ENCODE measurements around the gene VPS13D. TPM values are rescaled to one million over a fixed set of nuclear protein-coding genes. Genes with fewer than 3 reads are reported as not detected.

The VPS13D gene
- total RNA-seq, 2 donors from 2014 or later: 43.1 to 50.6 TPM

GRCh38 chr1:12542138-12542465 is 312.3 kb downstream of the VPS13D start:
- intact Hi-C loops (cut with DNase I): loop anchor here in 1 of 2 donors (10.0 kb wide), 1 partner anchor 137 kb away; no protein-coding TSS in a partner anchor
- DNase-seq (no peak), ATAC-seq (no peak)

- intact Hi-C loops (cut with DNase I): loop anchor here in 1 of 2 donors (10.0 kb wide), 1 partner anchor 138 kb away; no protein-coding TSS in a partner anchor
- DNase-seq: no peak
- no peak for ATAC-seq
Measured at GRCh38 chr1:12542616-12543592, 313.1 kb downstream of the VPS13D start.

DNA sequence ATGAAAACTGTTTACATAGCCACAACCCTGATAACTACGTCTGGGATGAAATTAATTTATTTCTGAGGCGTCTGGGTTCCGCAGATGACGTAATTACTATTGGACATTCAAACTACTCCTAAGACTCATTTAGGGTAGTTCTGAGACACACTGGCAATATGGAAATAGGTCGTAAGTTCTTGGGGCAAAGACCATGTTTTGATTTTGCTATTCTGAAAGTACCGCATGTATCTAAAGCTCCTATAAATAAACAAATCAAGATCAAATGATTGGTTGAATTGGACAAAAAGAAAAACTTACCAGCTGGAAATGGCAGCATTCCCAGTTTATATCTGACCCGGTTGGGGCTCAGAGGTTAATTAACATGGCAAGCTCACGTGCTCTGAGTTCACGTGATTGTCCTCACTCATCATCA is 313.9 kb downstream of the VPS13D start:
- intact Hi-C loops (cut with DNase I): loop anchor here in 1 of 2 donors (10.0 kb wide), 1 partner anchor 139 kb away; no protein-coding TSS in a partner anchor
- no peak for ATAC-seq
- DNase-seq: no peak

DNA sequence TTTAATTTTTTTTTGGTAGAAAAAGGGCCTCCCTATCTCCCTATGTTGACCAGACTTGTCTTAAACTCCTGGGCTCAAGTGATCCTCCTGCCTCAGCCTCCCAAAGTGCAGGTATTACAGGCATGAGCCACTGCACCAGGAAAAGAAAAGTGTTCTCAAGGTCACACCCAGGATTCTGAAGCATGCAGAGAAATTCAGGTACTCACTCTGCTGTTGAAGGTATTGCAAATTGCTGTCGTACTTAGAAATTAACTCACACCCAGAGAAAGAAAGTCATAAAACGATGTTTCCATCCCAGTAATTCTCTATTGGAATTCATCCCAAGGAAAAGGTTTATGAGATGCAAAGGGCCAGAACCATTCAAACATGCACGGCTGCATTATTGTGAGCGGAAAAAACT is 314.5 kb downstream of the VPS13D start:
- DNase-seq: no peak
- intact Hi-C loops (cut with DNase I): loop anchor here in 1 of 2 donors (10.0 kb wide), 1 partner anchor 140 kb away; no protein-coding TSS in a partner anchor
- ATAC-seq: no peak

DNA sequence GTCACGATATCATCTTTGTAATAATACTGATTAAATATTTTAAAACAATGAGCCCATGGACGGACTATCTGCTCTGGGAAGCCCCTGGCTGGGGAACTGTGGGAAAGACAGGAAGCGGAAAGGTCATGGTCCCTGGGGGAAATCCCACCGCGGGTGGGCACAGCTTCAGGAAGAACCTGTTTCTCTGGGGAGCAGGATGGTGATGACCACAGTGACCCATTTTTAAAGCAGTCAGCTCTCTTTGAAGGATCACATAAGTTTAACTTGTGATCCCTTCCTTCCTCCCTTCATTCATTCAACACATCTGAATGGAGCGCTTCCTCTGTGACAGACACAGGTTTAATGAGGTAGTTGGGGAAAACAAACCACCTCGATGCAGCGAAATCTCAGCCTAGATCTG is 315.2 kb downstream of the VPS13D start:
- no peak for DNase-seq
- intact Hi-C loops (cut with DNase I): loop anchor here in 1 of 2 donors (10.0 kb wide), 1 partner anchor 140 kb away; no protein-coding TSS in a partner anchor
- ATAC-seq: no peak

GRCh38 chr1:12546771-12547585 is 317.1 kb downstream of the VPS13D start:
- DNase-seq (peak; percentile 87), ATAC-seq (peak; percentile 51 to 52)
- intact Hi-C loops (cut with DNase I): loop anchor here in 1 of 2 donors (10.0 kb wide), 1 partner anchor 142 kb away; no protein-coding TSS in a partner anchor

- ATAC-seq (no peak), DNase-seq (no peak)
- intact Hi-C loops (cut with DNase I): loop anchor here in 1 of 2 donors (10.0 kb wide), 1 partner anchor 143 kb away; no protein-coding TSS in a partner anchor
Measured at GRCh38 chr1:12547586-12548225, 317.9 kb downstream of the VPS13D start.

DNA sequence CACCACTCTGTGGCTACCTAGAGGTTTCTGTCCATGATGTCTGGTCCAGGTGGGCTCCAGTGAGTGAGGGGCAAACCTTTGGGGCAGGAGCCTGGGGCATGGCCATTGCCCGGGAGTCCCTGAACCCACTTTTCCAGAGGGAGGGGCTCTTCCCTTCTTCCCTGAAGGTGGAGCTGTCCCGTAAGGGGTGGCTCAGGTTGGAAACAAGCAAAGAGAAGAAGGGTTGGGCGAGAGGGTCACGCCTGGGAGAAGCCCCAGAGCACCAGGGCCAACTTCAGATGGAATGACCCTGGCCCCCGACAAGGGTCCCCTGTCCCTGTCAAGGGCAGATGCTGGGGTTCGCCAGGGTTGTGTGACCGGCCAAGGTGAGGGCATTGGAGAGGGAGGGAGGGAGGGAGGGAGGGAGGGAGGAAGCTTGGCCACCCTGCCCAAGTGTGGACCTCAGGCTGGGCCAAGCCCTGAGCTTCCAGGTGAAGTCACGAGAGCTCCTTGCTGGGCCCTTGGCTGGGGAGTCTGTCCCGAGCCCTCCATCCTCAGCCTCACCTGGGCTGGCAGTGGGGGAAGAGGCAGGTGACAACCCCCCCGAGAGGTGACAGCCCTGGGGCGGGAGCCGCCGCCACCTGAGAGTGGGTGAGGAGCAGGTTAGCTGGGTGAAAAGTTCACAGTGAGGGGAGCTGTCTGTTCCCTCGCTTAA is 318.6 kb downstream of the VPS13D start:
- DNase-seq (no peak), ATAC-seq (no peak)
- intact Hi-C loops (cut with DNase I): loop anchor here in 1 of 2 donors (10.0 kb wide), 1 partner anchor 144 kb away; no protein-coding TSS in a partner anchor

GRCh38 chr1:12548973-12549459 is 319.2 kb downstream of the VPS13D start:
- DNase-seq: peak; percentile 71
- ATAC-seq: peak in 1 of 2 donors; percentile 42
- intact Hi-C loops (cut with DNase I): loop anchor here in 1 of 2 donors (10.0 kb wide), 1 partner anchor 144 kb away; no protein-coding TSS in a partner anchor

- intact Hi-C loops (cut with DNase I): loop anchor here in 1 of 2 donors (10.0 kb wide), 2 partner anchors 75 to 145 kb away; no protein-coding TSS in a partner anchor
- DNase-seq (peak; percentile 73), ATAC-seq (peak; percentile 29 to 57)
Measured at GRCh38 chr1:12549460-12550349, 319.9 kb downstream of the VPS13D start.

DNA sequence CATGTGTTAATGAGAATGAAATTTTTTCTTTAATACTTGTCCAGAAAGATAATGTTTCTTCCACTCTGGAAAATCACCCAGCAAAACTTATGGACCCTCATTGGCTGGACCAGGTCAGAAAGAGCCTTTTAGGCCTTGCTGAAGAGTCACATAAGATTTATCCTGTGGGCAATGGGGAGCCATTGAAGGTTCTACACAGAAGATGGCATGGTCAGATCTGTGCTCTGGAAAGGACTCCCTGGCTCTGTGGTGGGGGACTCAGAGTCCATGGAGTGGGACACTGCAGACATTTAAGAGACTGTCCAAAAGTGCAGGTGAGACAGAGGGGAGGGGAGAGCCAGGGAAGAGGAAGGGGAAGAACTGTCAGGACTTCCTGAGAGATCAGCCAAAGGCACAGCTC is 321.8 kb downstream of the VPS13D start:
- no peak for ATAC-seq
- intact Hi-C loops (cut with DNase I): loop anchor here in 1 of 2 donors (10.0 kb wide), 1 partner anchor 77 kb away; no protein-coding TSS in a partner anchor

DNA sequence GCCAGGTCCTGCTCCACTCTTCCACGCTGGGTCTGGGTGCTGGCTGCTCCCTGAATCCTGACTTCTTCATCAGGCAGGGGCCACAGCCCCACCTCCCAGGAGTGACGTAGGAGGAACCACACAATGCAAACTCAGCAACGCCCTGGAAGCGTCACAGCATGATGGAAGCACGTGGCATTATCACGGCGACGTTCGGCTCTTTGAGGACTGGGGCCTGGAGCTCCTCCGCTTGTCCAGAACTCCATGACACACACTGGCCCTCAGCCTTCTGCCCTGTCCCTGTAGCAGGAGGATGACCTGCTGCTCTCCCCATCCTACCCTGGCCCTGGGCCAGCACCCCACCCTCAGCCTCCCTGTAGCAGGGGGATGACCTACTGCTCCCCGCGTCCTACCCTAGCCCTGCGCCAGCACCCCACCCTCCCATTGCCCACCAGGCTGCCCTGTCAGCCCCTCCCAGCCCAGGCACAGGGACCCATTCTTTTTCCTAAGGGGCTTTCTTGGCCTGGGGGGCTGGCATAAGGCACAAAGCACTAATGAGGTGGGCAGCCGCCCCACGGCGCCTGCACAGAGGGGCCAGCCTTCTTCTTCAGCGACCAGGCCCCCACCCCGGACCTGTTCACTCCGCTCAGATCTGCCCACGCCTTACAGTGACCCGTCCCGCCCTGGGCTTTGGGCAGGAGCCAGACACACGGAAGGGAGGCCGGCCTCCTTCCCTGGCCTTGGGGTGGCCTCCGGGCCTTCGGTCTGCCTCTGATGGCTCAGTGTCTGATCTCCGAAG is 322.5 kb downstream of the VPS13D start:
- intact Hi-C loops (cut with DNase I): loop anchor here in 1 of 2 donors (10.0 kb wide), 1 partner anchor 77 kb away; no protein-coding TSS in a partner anchor
- DNase-seq (no peak), ATAC-seq (no peak)

More for the DNA sequence above, 321.8 kb downstream of the VPS13D start:
- DNase-seq: no peak

DNA sequence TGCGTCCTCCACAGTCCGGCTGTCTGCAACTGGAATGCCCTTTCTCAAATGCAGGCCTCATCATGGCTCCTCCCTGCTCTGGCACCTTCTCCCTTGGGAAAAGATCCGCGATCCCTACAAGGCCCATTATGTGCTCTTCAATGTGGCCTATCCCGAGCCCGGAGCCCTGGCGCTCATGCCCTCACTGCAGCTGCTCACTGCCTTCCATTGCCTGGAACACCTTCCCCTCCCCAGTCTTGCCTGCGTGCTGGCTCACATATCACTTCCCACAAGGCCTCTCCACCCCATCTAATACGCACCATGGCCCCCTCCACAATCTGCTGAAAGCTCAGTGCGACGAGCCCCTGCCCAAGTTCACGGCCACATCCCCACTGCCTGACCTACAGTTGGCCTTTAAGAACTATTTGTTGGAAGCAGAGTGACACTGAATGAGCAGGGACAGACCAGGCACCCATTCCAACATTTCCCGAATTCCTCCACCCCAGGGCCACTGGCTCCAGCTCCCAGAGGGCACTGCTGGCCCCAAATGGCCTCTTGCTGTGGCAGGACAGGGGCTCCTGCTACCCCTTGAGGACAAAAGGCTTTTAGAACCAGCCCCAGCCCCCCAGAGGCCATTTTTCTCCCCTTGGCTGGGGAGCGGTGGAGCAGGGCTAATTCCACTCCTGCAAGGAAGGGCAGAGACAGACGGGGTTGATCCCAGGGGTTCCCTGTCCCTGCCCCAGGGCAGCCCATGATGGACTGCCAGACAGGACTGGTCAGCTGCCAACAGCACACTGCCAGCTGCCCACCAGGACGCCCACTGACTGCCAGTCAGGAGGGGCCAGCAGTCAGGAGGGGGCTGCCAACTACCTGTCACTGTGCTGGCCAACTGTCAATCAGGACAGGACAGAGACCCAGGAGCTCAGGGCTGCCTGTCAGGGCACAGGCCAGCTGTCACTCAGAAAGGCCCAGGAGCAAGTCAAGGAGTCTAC is 323.4 kb downstream of the VPS13D start:
- DNase-seq: no peak
- peak in 1 of 2 donors; percentile 45 for ATAC-seq
- intact Hi-C loops (cut with DNase I): loop anchor here in 1 of 2 donors (10.0 kb wide), 1 partner anchor 78 kb away; no protein-coding TSS in a partner anchor

DNA sequence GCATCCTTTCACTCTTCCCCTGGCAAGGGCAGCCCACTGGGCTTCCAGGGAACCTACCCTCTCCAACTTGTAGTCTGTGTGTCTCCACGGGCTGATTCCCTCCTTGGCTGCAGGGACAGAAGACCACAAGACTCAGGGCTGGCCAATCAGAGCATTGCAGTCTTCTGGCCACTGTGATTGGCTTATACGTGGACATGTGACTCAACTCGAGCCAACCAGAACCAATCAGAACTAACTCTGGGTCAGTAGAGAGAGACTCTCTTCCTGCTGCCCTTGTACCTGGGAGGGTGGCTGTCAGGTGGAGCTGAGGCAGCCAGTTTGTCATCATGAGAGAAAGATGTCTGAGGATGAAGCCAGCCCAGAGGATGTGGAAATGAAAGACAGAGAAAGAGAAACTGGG is 324.1 kb downstream of the VPS13D start:
- no peak for ATAC-seq

More for the DNA sequence above, 324.1 kb downstream of the VPS13D start:
- intact Hi-C loops (cut with DNase I): loop anchor here in 1 of 2 donors (10.0 kb wide), 1 partner anchor 79 kb away; no protein-coding TSS in a partner anchor
- no peak for DNase-seq

All from left cardiac atrium (tissue), 4 donors.